Activated CD4-positive, alpha-beta T cell treated with anti-CD3 and anti-CD28 coated beads, Interleukin-2, amount 50 U/mL, for 1 hour (primary cell): ENCODE data around the gene MYOCOS.

ENCODE experiments used
- DNase-seq: peaks from one replicate; pipeline ENCODE4 v3.0.0-alpha.2; 2020

MYOCOS gene

DNA sequence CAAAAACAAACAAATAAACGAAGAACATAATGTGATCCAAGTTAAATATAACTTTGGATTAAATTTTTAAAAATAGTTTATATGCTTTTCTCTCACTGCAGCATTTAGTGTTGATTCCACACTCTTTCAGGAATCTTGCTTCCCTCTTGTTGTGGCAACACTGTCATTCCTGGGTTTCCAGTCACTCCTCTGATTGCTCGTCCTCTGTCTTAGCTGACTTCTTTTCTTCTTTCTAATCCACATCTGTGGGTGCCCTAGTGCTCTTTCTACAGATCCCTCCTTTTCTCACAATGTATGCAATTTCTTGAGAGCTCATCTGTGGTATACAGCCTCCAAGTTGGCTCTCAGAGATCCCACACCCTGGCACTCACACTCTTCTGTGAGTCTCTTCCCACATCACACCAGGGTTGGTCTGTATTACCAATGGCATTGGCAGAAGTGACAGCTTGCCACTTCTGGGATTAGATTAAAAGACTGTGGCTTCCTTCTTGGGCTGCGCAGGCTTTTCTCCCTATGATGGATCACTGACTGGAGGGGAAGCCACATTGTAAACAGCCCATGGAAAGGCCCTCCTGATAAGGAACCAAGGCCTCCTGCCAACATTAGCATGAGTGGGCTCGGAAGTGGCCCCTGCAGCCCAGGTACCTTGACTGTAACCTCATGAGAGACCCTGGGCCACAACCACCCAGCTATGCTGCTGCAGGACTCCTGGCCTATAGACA is 42.0 kb downstream of the MYOCOS start:
- DNase-seq = no peak

DNA sequence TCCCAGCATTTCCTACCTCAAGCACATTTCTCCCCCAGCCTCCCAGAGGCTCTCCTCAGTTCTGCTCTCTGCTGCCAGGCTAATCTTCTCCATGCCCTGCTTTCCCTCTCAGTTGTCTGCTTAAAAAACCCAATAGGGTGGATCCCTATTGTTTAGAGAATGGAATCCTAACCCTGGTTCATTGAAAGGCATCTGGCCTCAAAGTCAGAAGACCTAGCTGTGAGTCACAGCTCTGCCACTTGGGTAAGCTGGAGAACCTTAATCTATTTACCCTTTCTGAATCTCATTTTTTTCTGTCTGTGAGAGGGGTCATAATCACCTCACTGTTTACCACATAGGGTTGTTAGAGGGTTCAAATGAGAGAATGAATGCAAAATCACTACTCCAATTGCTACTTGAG is 42.9 kb downstream of the MYOCOS start:
- no peak for DNase-seq

DNA sequence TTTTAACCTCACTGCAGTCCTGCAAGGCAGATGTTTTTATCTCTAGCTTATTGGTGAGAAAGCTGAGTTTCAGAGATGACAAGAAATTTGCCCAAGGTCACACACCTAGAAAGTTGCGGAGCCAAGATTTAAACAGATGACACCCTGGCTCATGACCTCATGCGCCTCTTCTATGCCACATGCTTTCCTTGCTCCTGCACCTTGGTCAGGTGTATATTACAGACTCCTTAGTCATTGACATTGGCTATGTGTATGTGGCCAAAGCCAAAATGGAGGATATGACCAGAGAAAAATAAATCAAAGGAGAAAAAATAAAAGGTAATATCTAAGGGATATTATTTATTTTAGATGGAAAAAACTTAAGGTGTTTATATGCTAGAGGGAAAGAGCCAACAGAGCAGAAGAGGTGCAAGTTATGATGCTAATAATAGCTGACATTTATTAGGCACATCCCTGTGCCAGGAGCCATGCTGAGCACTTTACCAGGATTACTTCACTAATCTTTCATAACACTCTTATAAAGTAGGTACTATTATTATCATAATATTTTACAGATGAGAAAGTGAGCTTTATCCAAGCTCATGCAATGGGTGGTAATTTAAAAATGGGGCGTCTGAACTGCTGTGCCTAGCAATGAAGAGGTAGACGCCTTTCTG is 44.2 kb downstream of the MYOCOS start:
- no peak for DNase-seq

DNA sequence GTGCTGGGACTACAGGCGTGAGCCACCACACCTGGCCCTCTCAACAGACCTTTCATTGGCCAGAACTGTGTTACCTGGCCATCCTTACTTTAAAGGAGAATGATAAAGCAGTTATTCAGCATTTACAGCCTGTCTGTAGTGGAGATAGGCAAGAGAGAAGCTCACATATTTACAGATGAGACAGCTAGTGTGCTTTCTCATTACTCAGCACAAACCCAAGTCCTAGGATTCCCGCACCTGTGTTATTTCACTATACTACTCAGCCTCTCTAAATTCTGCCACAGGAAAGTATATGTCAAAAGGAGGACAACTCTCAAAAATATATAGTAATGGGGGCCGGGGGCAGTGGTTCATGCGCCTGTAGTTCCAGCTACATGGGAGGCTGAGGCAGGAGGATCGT is 46.3 kb downstream of the MYOCOS start:
- DNase-seq = no peak

DNA sequence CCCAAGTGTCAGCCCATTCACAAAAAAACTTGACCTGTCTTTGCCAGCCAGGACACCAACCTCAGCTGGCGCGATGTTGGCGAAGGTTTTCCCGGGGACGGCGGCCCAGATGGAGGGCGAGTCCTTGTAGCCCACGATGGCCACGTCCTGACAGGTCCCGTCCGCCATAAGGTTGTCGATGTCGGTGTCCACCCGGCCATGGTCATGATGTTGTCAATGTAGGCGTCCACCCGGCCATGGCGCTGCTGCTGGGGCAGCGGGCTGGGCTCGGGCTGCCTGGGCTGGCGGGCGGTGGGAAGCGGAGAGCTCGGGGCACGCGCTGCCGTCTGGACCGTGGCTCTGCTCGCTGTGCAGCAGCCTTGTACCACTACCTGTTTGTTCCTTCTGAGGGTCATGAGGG is 48.7 kb downstream of the MYOCOS start:
- no peak for DNase-seq

DNA sequence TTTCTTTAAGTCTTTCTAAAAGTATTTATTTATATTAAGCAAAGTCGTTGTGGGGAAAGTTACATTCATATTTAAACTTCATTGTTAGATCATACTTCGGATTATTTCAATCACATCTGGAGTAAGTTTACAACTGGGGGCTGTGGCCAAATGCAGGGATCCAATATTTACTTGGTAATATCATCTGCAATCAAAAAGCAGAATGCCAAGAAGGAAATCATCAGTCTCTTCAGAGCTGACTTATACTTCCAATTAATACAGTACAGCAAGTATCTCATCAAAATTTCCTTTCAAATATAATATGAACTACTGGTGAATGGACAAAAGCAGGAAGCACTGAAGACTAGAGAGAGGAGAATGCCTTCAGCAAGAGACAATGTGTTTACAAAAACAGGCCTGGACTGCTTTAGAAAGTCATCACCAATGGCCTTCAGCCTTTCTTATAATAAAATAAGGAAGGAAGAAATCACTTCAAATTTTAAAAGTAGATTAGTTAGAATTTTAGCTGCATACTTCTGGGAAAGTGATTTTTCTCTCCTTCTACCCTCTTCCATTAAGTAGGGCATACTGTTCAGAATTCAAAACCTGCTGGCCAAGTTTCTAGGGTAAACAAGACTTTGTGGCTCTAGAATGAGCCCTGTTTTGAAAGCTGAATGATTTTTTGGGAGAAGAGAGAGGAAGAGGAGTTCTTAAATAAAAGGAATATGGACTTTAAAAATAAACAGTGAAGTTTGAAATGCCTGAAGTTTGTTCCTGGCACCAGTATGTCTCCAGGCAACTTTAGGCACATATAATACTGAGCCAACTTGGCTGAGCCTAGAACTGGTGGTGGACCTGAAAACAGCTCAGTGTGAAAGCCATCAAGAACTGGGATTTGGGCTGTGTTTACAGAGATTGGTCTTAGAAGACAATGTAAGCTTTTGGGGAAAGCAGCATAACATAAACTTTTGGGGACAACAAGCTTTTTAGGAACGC is 52.7 kb downstream of the MYOCOS start:
- no peak for DNase-seq
